H9 (cell line): ENCODE measurements around the gene NEXMIF. TPM values are rescaled to one million over a fixed set of nuclear protein-coding genes. Genes with fewer than 3 reads are reported as not detected.

Experiments used
- DNase-seq: peaks from one replicate; pipeline ENCODE4 v3.0.0-alpha.2; 2017
- H2AFZ ChIP-seq: one replicate; pipeline ENCODE4 v1.6.1; 2013; ENCODE audit warnings: mild to moderate bottlenecking, low read length, control low read depth, moderate library complexity
- H2AK5ac ChIP-seq: 2 replicates; pipeline ENCODE4 v1.6.1; 2013; ENCODE audit warnings: low read length, control low read depth, mixed read lengths; ENCODE audit not compliant: insufficient read length
- H2BK120ac ChIP-seq: one replicate; pipeline ENCODE4 v1.6.1; 2013; ENCODE audit warnings: low read depth, mild to moderate bottlenecking, low read length, control low read depth, inconsistent platforms; ENCODE audit not compliant: poor library complexity, severe bottlenecking
- H2BK12ac ChIP-seq: 2 replicates; pipeline ENCODE4 v1.6.1; 2013; ENCODE audit warnings: low read length, control low read depth, mixed read lengths, low read depth; ENCODE audit not compliant: insufficient read length
- H2BK15ac ChIP-seq: 2 replicates; pipeline ENCODE4 v1.6.1; 2013; ENCODE audit warnings: low read depth, low read length, control low read depth
- H2BK20ac ChIP-seq: one replicate; pipeline ENCODE4 v1.6.1; 2013; ENCODE audit warnings: low read depth, mild to moderate bottlenecking, low read length, control low read depth, inconsistent platforms; ENCODE audit not compliant: poor library complexity, severe bottlenecking
- H2BK5ac ChIP-seq: 2 replicates; pipeline ENCODE4 v1.6.1; 2013; ENCODE audit warnings: low read length, control low read depth, mixed read lengths; ENCODE audit not compliant: insufficient read length
- H3K14ac ChIP-seq: 2 replicates; pipeline ENCODE4 v1.6.1; 2013; ENCODE audit warnings: low read length, control low read depth; ENCODE audit not compliant: insufficient read depth
- H3K18ac ChIP-seq: 2 replicates; pipeline ENCODE4 v1.6.1; 2013; ENCODE audit warnings: low read depth, mild to moderate bottlenecking, mixed read lengths, low read length, control low read depth; ENCODE audit not compliant: insufficient read length
- H3K23ac ChIP-seq: 2 replicates; pipeline ENCODE4 v1.6.1; 2013; ENCODE audit warnings: low read length, control low read depth, mixed read lengths, low read depth; ENCODE audit not compliant: insufficient read length
- H3K23me2 ChIP-seq: 2 replicates; pipeline ENCODE4 v1.6.1; 2013; ENCODE audit warnings: low read depth, mild to moderate bottlenecking, mixed read lengths, low read length, control low read depth; ENCODE audit not compliant: insufficient read length, poor library complexity, severe bottlenecking
- H3K27ac ChIP-seq: 2 replicates; pipeline ENCODE4 v1.5.1; 2013; ENCODE audit warnings: low read length, control low read depth, mixed read lengths, low read depth; ENCODE audit not compliant: insufficient read length
- H3K27me3 ChIP-seq: 2 replicates; pipeline ENCODE4 v1.6.1; 2013; ENCODE audit warnings: low read length, control low read depth, inconsistent platforms; ENCODE audit not compliant: insufficient read depth
- H3K4ac ChIP-seq: 2 replicates; pipeline ENCODE4 v1.6.1; 2013; ENCODE audit warnings: low read depth, mild to moderate bottlenecking, control low read depth, inconsistent platforms, low read length, moderate library complexity
- H3K4me1 ChIP-seq: 2 replicates; pipeline ENCODE4 v1.6.1; 2013; ENCODE audit warnings: low read length, control low read depth, inconsistent platforms; ENCODE audit not compliant: insufficient read depth
- H3K4me2 ChIP-seq: 2 replicates; pipeline ENCODE4 v1.6.1; 2013; ENCODE audit warnings: low read length, control low read depth, mixed read lengths; ENCODE audit not compliant: insufficient read length, insufficient read depth
- H3K56ac ChIP-seq: 2 replicates; pipeline ENCODE4 v1.6.1; 2013; ENCODE audit warnings: low read depth, mild to moderate bottlenecking, mixed read lengths, low read length, control low read depth; ENCODE audit not compliant: insufficient read length
- H3K79me1 ChIP-seq: 2 replicates; pipeline ENCODE4 v1.6.1; 2013; ENCODE audit warnings: low read depth, mild to moderate bottlenecking, moderate library complexity, low read length, control low read depth, inconsistent platforms; ENCODE audit not compliant: insufficient read depth, poor library complexity, severe bottlenecking
- H3K79me2 ChIP-seq: 2 replicates; pipeline ENCODE4 v1.6.1; 2013; ENCODE audit warnings: low read length, control low read depth, inconsistent platforms; ENCODE audit not compliant: insufficient read depth
- H3K9ac ChIP-seq: 2 replicates; pipeline ENCODE4 v1.6.1; 2013; ENCODE audit warnings: low read length, control low read depth, mixed read lengths; ENCODE audit not compliant: insufficient read length; ENCODE audit errors: extremely low read depth
- H3K9me3 ChIP-seq: one replicate; pipeline ENCODE4 v1.6.1; 2013; ENCODE audit warnings: low read depth, low read length, inconsistent platforms; ENCODE audit not compliant: control insufficient read depth
- H3T11ph ChIP-seq: one replicate; pipeline ENCODE4 v1.6.1; 2013; ENCODE audit warnings: mild to moderate bottlenecking, low read length, control low read depth, inconsistent platforms
- H4K20me1 ChIP-seq: one replicate; pipeline ENCODE4 v1.6.1; 2013; ENCODE audit not compliant: control insufficient read depth, insufficient read length, insufficient read depth
- H4K5ac ChIP-seq: 2 replicates; pipeline ENCODE4 v1.6.1; 2013; ENCODE audit warnings: low read depth, mild to moderate bottlenecking, mixed read lengths, low read length, control low read depth; ENCODE audit not compliant: insufficient read length
- H4K8ac ChIP-seq: replicated peaks from 2 replicates; pipeline ENCODE4 v1.6.1; 2013; ENCODE audit warnings: low read length, control low read depth, mixed read lengths, low read depth; ENCODE audit not compliant: insufficient read length
- H4K91ac ChIP-seq: 2 replicates; pipeline ENCODE4 v1.6.1; 2013; ENCODE audit warnings: low read depth, mild to moderate bottlenecking, moderate library complexity, mixed read lengths, low read length, control low read depth; ENCODE audit not compliant: insufficient read length
- H3K27ac Mint-ChIP-seq, 3 experiments: 2 replicates in 2 of 3; 3 replicates in 1 of 3; pipeline ENCODE4 v1.8.0; 2020 to 2021; ENCODE audit warnings: mixed read lengths in 3 of 3, mild to moderate bottlenecking in 1 of 3, moderate library complexity in 1 of 3
- H3K27me3 Mint-ChIP-seq: 2 replicates; pipeline ENCODE4 v1.8.0; 2021; ENCODE audit warnings: low read depth, mild to moderate bottlenecking, moderate library complexity, mixed read lengths
- H3K36me3 Mint-ChIP-seq, 3 experiments: 2 replicates in 2 of 3; 3 replicates in 1 of 3; pipeline ENCODE4 v1.8.0; 2020 to 2021; ENCODE audit warnings: low read depth in 3 of 3, mixed read lengths in 3 of 3; ENCODE audit not compliant: insufficient read depth in 1 of 3
- H3K4me1 Mint-ChIP-seq, 2 experiments: 2 replicates each; pipeline ENCODE4 v1.8.0; 2020; ENCODE audit warnings: mixed read lengths in 2 of 2
- H3K4me3 Mint-ChIP-seq, 2 experiments: 2 replicates in 1 of 2; 3 replicates in 1 of 2; pipeline ENCODE4 v1.8.0; 2020 to 2021; ENCODE audit warnings: mild to moderate bottlenecking in 2 of 2, mixed read lengths in 2 of 2, moderate library complexity in 1 of 2
- H3K9me3 Mint-ChIP-seq, 2 experiments: 2 replicates in 1 of 2; 3 replicates in 1 of 2; pipeline ENCODE4 v1.8.0; 2020; ENCODE audit warnings: mild to moderate bottlenecking in 2 of 2, mixed read lengths in 2 of 2, moderate library complexity in 1 of 2
- CTCF ChIP-seq: fragments of 200-600 bp; sonication (generic); conservative IDR thresholded peaks from 3 replicates; pipeline ENCODE4 v1.8.0; 2021; ENCODE audit warnings: antibody characterized with exemption, mild to moderate bottlenecking
- WGBS: extraction: QIAGEN DNeasy Blood & Tissue Kit; methylation state at CpG from one replicate; pipeline ENCODE4 v1.1.7; 2013; ENCODE audit warnings: missing lambda C conversion rate, low lambda C conversion rate, mixed read lengths; ENCODE audit not compliant: insufficient read length; ENCODE audit errors: extremely low coverage; 5-methylcytosine and 5-hydroxymethylcytosine counted together
- total RNA-seq: library from RNA; stranded (reverse); gene quantifications from 2 replicates; pipeline ENCODE4 v1.2.1, GENCODE V29; 2021

The NEXMIF gene
- total RNA-seq, 1 experiment from 2014 or later, result 0.22 TPM

DNA sequence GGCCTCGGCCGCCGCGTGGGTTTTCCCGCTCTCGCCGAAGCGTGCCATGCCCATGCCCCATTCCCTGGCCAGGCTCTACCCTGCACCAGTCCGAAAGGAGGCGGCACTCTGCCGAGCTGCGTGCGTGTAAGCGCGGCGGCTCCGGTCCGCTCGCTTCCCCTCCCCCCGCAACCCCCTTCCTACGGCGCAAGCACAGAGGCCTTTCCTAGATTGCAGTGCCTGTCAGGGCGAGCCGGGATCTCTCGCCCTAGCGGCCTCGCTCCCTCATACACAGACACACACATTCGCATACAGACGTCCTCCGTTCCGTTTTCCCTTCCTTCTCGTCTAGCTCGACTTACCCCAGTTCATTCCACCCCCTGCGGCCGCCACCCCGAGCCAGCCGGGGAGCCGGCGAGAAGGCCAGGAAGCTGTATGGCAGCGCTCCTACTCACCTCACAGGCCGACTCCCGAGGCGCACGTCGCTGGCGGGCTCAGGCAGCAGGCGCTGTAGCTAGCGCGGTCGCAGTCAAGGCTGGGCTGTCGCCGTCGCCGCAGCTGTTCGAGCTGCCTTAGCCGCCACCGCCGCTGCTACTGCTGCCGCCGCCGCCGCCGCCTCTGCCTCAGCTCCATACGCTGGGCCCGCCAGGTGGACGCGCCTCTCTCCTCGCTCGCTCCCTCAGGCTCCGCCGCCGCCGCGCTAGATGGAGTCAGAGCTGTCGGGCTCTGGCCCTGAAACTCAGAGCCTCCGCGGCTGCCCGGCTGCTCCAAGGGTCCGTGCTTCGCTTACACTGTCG is 615 bp downstream of the NEXMIF start:
- no peak overlapping the region for H3K27ac ChIP-seq
- no peak overlapping the region for H3K27ac Mint-ChIP-seq
- no peak overlapping the region for H4K91ac ChIP-seq
- H2BK15ac ChIP-seq, result no peak overlapping the region
- no peak overlapping the region for H3K18ac ChIP-seq
- H3K4ac ChIP-seq, result no peak overlapping the region
- H2BK12ac ChIP-seq, result no peak overlapping the region
- no peak overlapping the region for H3K9ac ChIP-seq
- peaks cover 54% of the 10 kb centered on the region for H3K27me3 Mint-ChIP-seq
- H2BK120ac ChIP-seq, result no peak overlapping the region
- peaks cover 0 to 2% of the 10 kb centered on the region in 2 experiments; a peak in 1 of 4 replicates for H3K4me1 Mint-ChIP-seq
- no peak overlapping the region for H3K56ac ChIP-seq
- no peak overlapping the region for H2BK5ac ChIP-seq
- H3T11ph ChIP-seq, result no peak overlapping the region
- H2BK20ac ChIP-seq, result no peak overlapping the region
- WGBS, result no CpG with 5 or more reads among the region's 81 CpGs
- H3K4me3 Mint-ChIP-seq, result peak overlapping the region; percentile 66 to 86
- peaks cover 0 to 5% (median 0%) of the 10 kb centered on the region in 3 experiments; a peak in 5 of 7 replicates for H3K36me3 Mint-ChIP-seq
- no peaks in the 10 kb centered on the region for H4K20me1 ChIP-seq
- peaks cover 14% of the 10 kb centered on the region for H3K23me2 ChIP-seq
- no peaks in the 10 kb centered on the region for H3K4me1 ChIP-seq
- H3K4me2 ChIP-seq, result peak overlapping the region; percentile 78
- H4K5ac ChIP-seq, result no peak overlapping the region
- peaks cover 27% of the 10 kb centered on the region for H3K9me3 ChIP-seq
- no peak overlapping the region for H3K23ac ChIP-seq
- peak; percentile 55 for DNase-seq
- peaks cover 61 to 65% of the 10 kb centered on the region in 2 experiments for H3K9me3 Mint-ChIP-seq
- peaks cover 5% of the 10 kb centered on the region for H3K27me3 ChIP-seq
- no peak overlapping the region for H3K14ac ChIP-seq
- no peak for TF ChIP-seq CTCF
- H2AFZ ChIP-seq, result no peak overlapping the region
- H4K8ac ChIP-seq, result no peak overlapping the region
- H3K79me2 ChIP-seq, result no peaks in the 10 kb centered on the region
- H3K79me1 ChIP-seq, result no peaks in the 10 kb centered on the region
- H2AK5ac ChIP-seq, result no peak overlapping the region
